HepG2 (cell line): Measurements from ENCODE around the gene UBE2M. TPM values are rescaled to one million over a fixed set of nuclear protein-coding genes. Genes with fewer than 3 reads are reported as not detected.

Source experiments
- CREM ChIP-seq, 2 experiments: sonication (generic) in 1 of 2; formaldehyde crosslinking in 1 of 2; IDR thresholded peaks; 2 replicates each; pipeline versions ENCODE4 v1.4.0 to v1.6.1; 2016 to 2020; ENCODE audit warnings: antibody characterized with exemption in 1 of 2, mild to moderate bottlenecking in 1 of 2, missing genetic modification reagents in 1 of 2
- polyA plus RNA-seq, 8 experiments: library from polyadenylated mRNA; depleted of rRNA in 3 of 8; stranded (reverse) in 7 of 8; unstranded in 1 of 8; fragments of >200 nt; fragmentation: Illumina TruSeq in 4 of 8; extraction: Trizol in 4 of 8; gene quantifications; 2 replicates each; pipeline versions ENCODE4 v1.2.1 to v1.2.3, GENCODE V29; 2011 to 2016; ENCODE audit warnings: low read depth in 4 of 8, missing spikeins in 1 of 8, mixed read lengths in 1 of 8; ENCODE audit not compliant: insufficient read depth in 1 of 8
- total RNA-seq, 5 experiments: library from RNA; depleted of rRNA; stranded (reverse); fragments of >200 nt; fragmentation: Illumina TruSeq; extraction: Trizol; gene quantifications; 2 replicates each; pipeline ENCODE4 v1.2.3, GENCODE V29; 2016; ENCODE audit warnings: low read depth in 1 of 5
- TF ChIP-seq, protein P1 (sequence below): sonication (generic); formaldehyde crosslinking; IDR thresholded peaks from 2 replicates; pipeline ENCODE4 v1.5.1; 2020; ENCODE audit warnings: mild to moderate bottlenecking, missing genetic modification reagents, borderline replicate concordance

The UBE2M gene
- total and polyA plus RNA-seq, 2 of the 13 experiments (the other 11 are each of a cell fraction or from before 2014, with no cell fraction given) = 36.2 to 50.3 TPM

DNA sequence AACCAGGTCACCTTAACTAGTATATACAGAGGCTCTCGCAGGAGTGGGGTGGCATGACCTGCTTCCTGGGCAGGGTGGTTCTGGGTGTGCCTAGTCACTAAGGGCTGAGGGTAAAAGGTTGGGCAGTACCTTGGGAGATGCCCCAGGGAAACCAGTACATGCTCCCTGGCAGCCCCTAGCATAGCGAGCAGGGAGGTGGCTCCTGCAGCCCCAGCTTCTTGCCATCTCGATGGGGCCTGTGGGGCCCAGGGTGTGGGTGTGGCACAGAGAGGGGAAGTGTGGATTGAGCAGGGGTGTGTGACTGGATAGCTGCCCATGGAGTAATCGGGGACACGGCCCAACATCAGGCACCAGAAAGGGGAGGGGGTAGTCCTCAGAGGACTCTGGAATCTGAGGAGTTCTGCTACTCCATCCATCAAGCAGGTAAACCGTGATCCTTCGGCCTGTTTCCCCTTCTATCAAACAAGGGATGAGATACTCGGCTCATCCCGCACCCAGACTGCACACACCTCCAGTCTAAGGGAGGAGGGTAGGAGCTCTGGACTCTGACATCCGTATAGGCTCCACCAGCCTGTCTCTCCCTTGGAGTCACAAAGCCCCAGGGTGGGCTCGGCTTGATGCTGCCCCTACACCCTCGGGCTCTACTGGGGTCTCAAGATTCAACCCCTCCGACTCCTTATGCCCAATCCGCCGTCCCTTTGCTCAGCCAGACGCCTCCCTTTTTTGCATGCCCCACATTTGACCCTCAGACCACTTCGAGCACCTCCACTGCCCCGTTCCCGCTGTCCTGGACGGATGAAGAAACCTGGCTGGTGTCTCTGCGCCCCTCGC lies 39.9 kb downstream of the UBE2M start (continued):
- TF ChIP-seq, protein P1, sequence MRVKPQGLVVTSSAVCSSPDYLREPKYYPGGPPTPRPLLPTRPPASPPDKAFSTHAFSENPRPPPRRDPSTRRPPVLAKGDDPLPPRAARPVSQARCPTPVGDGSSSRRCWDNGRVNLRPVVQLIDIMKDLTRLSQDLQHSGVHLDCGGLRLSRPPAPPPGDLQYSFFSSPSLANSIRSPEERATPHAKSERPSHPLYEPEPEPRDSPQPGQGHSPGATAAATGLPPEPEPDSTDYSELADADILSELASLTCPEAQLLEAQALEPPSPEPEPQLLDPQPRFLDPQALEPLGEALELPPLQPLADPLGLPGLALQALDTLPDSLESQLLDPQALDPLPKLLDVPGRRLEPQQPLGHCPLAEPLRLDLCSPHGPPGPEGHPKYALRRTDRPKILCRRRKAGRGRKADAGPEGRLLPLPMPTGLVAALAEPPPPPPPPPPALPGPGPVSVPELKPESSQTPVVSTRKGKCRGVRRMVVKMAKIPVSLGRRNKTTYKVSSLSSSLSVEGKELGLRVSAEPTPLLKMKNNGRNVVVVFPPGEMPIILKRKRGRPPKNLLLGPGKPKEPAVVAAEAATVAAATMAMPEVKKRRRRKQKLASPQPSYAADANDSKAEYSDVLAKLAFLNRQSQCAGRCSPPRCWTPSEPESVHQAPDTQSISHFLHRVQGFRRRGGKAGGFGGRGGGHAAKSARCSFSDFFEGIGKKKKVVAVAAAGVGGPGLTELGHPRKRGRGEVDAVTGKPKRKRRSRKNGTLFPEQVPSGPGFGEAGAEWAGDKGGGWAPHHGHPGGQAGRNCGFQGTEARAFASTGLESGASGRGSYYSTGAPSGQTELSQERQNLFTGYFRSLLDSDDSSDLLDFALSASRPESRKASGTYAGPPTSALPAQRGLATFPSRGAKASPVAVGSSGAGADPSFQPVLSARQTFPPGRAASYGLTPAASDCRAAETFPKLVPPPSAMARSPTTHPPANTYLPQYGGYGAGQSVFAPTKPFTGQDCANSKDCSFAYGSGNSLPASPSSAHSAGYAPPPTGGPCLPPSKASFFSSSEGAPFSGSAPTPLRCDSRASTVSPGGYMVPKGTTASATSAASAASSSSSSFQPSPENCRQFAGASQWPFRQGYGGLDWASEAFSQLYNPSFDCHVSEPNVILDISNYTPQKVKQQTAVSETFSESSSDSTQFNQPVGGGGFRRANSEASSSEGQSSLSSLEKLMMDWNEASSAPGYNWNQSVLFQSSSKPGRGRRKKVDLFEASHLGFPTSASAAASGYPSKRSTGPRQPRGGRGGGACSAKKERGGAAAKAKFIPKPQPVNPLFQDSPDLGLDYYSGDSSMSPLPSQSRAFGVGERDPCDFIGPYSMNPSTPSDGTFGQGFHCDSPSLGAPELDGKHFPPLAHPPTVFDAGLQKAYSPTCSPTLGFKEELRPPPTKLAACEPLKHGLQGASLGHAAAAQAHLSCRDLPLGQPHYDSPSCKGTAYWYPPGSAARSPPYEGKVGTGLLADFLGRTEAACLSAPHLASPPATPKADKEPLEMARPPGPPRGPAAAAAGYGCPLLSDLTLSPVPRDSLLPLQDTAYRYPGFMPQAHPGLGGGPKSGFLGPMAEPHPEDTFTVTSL (CRISPR knock-in tag) = no peak
- TF ChIP-seq CREM (IDR thresholded peaks at IDR 0.05) (0 out of 2 replicates have a peak, but pooled peaks have one; percentile 30), CREM (CRISPR knock-in tag; IDR thresholded peaks at IDR 0.05) (no peak)
